Measurements from ENCODE around the gene TMEM98.
"Not testable (repeated sequence)": the region's sequence is repeated elsewhere in the genome, so short reads cannot be mapped to it uniquely, and the experiment has no call there.

Gene TMEM98

DNA sequence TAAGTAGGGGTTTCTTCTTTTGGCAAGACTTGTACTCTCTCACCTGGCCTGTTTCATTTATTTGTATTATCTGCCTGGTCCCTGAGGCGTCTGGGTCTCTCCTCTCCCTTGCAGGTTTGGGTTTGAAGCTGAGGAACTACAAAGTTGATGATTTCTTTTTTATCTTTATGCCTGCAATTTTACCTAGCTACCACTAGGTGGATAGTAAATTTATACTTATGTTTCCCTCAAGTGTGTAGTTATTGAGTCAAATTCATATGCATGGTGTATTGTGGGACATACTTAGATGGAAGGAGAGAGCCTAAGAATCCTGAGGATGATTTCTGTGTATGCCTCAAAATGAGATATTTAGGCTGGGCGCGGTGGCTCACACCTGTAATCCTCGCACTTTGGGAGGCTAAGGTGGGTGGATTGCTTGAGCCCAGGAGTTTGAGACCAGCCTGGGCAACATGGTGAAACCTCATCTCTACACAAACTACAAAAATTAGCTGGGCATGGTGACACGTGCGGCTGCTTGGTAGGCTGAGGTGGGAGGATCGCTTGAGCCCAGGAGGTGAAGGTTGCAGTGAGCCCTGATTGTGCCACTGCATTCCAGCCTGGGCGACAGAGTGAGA, 13.6 kb downstream of the TMEM98 start:
- DNase-seq (ENCODE audit: low read depth, low spot score), result no peak

GRCh38 chr17:32943206-32943605, 15.3 kb downstream of the TMEM98 start:
- DNase-seq (ENCODE audit: low read depth, low spot score), result no peak

GRCh38 chr17:32943647-32944191, 15.8 kb downstream of the TMEM98 start:
- no peak for DNase-seq (ENCODE audit: low read depth, low spot score)

DNA sequence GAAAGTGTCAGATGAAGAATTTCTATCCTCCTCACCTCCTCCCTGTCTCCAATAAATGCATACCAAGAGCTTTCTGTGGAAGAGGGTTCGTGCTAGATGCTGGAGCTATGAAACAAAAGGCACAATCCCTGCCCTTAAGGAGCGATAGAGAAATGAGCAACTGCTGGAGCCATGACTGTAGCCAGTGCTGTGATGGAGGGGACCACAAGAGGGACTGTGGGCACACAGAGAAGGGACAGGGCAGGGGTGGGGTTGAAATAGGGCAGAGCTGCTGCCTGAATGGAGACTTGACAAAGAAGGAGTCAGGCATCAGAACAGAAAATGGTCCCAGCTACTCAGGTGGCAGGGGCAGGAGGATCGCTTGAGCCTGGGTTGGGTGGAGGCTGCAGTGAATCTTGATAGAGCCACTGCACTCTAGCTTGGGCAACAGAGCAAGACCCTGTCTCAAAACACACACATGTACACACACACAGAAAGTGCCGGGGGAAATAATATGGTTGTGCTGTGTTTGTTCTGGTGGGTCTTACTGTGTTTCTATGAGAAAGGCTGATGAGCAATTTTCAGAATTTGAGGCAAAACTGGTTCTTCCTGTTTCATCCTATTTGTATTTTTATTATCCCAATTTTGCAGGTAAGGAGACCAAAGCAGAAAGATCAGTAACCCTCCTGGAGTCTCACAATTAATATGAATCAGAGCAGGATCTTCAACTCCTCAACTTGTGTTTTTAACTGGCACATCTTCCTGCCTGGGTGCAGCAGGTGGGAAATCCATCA, 16.5 kb downstream of the TMEM98 start:
- DNase-seq (ENCODE audit: low read depth, low spot score), result no peak

DNA sequence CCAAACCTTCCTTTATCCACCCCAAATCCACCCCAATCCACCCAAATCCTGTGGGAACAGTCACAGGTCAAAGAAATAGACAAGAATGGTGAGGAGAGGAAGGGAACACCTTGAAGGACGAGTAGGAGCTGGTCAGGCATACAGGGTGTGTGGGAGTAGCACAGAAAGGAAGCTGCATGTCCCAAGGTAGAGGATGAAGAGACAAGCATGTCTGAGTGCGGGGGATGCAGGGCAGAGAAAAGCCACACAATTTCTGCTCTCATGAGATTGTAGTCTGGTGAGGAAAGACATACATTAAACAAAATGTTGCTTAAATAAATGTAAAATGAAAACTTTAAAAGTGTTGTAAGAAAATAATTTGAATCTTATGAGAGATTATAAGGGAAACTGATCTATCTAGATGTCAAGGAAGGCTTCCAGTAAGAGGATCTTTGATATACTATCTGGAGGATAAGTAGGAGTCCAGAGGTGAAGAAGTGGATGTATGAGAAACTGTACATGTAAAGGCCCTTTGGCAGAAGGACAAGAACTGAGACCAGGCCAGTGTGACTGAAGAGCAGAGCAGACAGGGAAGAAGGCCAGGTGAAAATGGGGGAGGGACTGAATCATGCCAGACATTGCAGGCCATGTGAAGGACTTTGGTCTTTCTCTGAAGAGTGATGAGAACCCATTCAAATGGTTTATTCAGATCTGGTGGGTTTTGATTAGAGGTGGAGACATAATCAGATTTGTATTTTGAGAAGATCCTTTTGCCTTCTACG, 18.6 kb downstream of the TMEM98 start:
- no peak for DNase-seq (ENCODE audit: low read depth, low spot score)

DNA sequence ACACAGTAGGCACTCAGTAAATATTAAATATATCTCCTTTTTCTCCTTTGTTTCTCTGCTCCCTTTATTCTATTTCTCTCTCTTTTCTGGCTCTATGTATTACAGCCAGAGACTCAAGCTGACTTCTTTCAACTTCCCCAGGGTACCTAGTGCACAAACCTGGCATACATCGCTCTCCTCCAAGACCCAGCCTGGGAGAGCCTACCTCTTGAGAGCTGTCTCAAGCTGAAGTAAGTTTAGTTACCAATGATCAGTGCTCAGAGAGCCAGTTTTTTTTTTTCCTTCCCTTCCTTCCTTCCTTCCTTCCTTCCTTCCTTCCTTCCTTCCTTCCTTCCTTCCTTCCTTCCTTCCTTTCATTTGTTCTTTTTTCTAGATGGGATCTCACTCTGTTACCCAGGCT, 19.8 kb downstream of the TMEM98 start:
- DNase-seq (ENCODE audit: low read depth, low spot score), result no peak

GRCh38 chr17:32949181-32949580, 21.2 kb downstream of the TMEM98 start:
- DNase-seq (ENCODE audit: low read depth, low spot score), result no peak

DNA sequence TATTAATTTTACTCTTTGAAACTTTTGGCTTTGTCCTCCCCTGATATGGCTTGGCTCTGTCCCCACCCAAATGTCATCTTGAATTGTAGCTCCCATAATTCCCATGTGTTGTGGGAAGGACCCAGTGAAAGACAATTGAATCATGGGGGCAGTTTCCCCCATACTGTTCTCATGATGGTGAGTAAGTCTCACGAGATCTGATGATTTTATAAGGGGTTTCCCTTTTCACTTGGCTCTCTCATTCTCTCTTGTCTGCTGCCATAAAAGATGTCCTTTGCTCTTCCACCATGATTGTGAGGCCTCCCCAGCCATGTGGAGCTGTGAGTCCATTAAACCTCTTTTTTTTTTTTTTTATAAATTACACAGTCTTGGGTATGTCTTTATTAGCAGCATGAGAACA, 24.5 kb downstream of the TMEM98 start:
- DNase-seq (ENCODE audit: low read depth, low spot score), result not testable (repeated sequence)

DNA sequence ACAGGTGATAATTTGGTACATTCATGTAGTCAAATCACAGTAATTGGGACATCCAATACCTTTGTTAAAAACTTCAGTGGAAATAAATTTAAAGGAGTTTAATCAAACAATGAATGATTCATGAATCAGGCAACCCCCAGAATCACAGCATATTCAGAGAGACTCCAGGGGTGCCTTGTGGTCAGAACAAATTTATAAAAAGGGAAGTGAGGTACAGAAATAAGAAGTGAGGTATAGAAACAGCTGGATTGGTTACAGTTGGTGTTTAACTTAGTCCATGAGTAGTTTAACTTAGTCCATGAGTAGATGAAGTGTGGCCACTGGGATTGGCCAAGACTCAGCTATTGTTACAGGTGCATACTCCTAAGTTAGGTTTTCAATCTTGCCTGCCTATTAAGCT, 25.1 kb downstream of the TMEM98 start:
- DNase-seq (ENCODE audit: low read depth, low spot score), result no peak

GRCh38 chr17:32953857-32954256, 25.9 kb downstream of the TMEM98 start:
- no peak for DNase-seq (ENCODE audit: low read depth, low spot score)

DNA sequence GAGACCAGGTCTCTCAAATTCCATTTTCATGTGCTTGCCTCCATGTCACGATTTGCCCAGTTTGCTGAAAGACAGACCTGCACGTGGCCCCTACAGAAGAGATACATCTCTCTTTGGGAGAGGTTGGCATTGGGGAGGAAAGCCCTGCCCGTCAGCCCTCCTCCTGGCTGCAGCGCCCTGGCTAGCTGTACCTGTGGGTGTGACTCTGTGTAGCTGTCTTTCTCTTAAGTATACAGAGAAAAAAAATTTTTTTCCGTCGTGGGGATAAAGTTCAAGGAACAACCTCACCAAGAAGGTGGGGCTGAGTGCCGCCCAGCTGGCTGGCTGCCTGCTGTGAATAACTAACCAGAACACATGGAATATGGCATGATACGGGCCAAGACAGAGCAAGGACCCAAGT, 26.5 kb downstream of the TMEM98 start:
- DNase-seq (ENCODE audit: low read depth, low spot score), result no peak

DNA sequence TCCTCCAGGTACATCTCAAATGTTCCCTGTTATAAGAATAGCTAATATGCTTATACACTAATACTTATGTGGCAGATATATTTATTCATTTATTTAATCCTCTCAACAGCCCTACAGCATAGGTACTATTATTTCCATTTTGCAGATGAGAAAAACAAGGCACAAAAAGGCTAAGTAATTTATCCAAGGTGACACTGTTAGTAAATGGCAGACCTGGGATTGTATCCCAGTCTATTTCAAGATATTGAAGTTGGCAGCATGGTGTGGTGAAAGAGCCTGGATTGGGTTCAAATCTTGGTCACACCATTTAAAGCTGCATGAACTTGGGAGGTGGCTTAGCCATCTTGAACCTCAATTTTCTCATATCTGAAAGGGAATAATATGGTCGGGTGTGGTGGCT, 27.2 kb downstream of the TMEM98 start:
- DNase-seq (ENCODE audit: low read depth, low spot score), result no peak

DNA sequence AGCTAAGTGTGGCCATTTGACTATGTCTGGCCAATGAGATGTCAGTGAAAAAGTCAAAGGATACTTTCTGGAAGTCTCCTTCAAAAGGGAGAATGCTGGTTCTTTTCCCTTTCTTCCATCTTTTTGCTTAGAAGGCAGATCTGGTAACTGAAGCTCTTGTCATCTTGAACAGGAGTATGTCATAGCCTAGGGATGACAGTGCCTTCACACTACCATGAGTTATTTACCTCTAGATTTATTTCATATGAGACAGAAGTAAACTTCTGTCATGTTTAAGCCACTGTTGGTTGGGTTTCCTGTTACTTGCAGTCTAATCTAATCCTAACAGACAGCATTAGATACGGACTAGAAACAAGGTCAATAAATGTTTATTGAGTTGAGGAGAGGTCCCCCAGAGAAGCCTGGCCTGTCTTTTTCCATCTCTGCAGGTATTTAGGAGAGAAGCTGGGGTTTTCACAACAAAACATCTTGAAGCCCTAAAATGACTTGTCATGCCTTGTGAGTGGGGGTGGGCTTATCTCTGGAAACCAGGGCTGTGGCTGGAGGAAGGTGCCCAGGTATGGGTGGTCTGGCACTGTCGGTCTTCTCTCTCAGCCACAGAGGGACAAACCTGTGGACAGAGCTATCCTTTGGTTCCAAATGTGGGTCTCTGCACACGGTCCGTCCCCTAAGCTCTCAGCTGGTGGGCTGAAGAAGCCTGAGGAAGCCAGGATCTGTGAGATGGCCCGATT, 28.5 kb downstream of the TMEM98 start:
- DNase-seq (ENCODE audit: low read depth, low spot score), result no peak

DNA sequence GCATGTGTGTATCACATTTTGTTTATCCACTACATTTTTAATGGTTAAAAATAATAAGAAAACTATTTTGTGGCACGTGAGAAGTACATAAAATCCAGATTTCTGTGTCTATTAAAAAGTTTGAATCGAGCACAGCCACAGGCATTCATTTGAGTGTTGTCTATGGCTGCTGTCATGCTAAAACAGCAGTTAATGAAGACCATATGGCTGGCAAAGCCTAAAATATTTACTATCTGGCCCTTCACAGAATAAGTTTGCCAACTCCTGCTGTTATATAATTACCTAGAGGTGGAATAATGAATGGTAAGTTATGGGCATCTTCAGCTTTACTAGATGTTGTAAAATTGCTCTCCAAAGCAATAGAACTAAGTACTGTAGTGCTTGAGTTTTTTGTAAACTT, 30.5 kb downstream of the TMEM98 start:
- DNase-seq (ENCODE audit: low read depth, low spot score), result no peak

DNA sequence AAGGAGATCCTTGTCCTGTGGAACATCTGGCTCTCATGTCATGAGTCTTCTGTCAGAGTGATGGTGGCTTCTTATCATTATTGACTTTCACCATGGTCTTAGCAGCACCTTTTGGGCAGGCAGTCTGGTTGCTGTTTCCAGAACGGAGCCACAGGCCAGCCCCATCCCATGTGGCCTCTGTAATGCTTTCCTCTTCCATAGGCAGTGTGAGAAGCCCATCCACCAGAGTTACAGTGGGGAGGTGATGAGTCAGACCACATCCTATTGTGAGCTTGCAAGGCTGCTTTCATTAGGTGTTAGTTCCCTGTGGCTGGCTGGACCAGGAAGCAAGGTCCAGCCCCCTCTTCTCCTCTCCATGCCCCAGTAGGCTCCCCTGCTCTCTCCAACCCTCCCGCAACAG, 32.9 kb downstream of the TMEM98 start:
- DNase-seq (ENCODE audit: low read depth, low spot score), result no peak

GRCh38 chr17:32962320-32962711, 34.4 kb downstream of the TMEM98 start:
- DNase-seq (ENCODE audit: low read depth, low spot score), result no peak

- no peak for DNase-seq (ENCODE audit: low read depth, low spot score)
These were observed 36.6 kb downstream of the TMEM98 start for GRCh38 chr17:32964541-32964940.

GRCh38 chr17:32969231-32969630, 41.3 kb downstream of the TMEM98 start:
- not testable (repeated sequence) for DNase-seq (ENCODE audit: low read depth, low spot score)

GRCh38 chr17:32970281-32970680, 42.3 kb downstream of the TMEM98 start:
- no peak for DNase-seq (ENCODE audit: low read depth, low spot score)

- no peak for DNase-seq (ENCODE audit: low read depth, low spot score)
These were observed 43.2 kb downstream of the TMEM98 start for GRCh38 chr17:32971171-32971570.

DNA sequence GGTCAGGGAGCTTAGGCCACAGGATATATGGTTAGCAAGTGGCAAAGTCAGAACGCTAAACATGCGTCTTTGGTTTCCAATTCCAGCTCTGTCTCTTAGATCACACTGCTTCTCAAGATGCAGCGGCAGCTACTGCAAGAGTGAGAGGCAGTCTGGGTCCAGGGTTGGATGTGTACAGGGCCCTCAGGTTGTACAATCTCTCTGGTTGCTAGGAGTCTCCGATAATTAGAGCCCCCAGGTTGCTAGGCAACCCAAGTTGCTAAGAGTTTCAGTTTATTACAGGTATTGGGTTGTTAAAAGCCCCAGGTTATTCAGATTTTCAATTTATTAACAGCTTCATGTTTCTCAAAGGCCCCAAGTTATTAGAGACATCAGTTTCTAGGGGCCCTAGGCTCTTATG, 48.2 kb downstream of the TMEM98 start:
- no peak for DNase-seq (ENCODE audit: low read depth, low spot score)

- no peak for DNase-seq (ENCODE audit: low read depth, low spot score)
These were observed 48.7 kb downstream of the TMEM98 start for GRCh38 chr17:32976605-32977004.

Measured in brain pericyte (primary cell).